GM23338 (cell line): Measurements from ENCODE around the gene RBMXL3. TPM values are rescaled to one million over a fixed set of nuclear protein-coding genes. Genes with fewer than 3 reads are reported as not detected.
A peak's percentile ranks its signal among the peaks of the same experiment; 100 is the strongest.

Experiments used
- ATAC-seq: fragments of 200-7000 bp; cut with Tn5 transposase; 3 replicates; pipeline ENCODE4 v1.9.1; 2020
- DNase-seq: peaks from one replicate; pipeline ENCODE4 v3.0.0-alpha.2; 2015; ENCODE audit warnings: low spot score
- H2AFZ ChIP-seq: fragments of 200-600 bp; sonication (generic); 2 replicates; pipeline ENCODE4 v1.8.0; 2016; ENCODE audit warnings: antibody characterized with exemption, mild to moderate bottlenecking, moderate library complexity
- H3F3A ChIP-seq: fragments of 200-600 bp; sonication (generic); replicated peaks from 2 replicates; pipeline ENCODE4 v1.8.0; 2017; ENCODE audit warnings: antibody characterized with exemption, mixed run types, low read depth
- H3K27ac ChIP-seq: fragments of 200-600 bp; sonication (generic); 2 replicates; pipeline ENCODE4 v1.6.1; 2016; ENCODE audit warnings: low read depth
- H3K27me3 ChIP-seq: fragments of 200-600 bp; sonication (generic); 2 replicates; pipeline ENCODE4 v1.8.0; 2016; ENCODE audit warnings: mild to moderate bottlenecking, mixed run types, moderate library complexity; ENCODE audit not compliant: insufficient read depth
- H3K36me3 ChIP-seq: fragments of 200-600 bp; sonication (generic); 2 replicates; pipeline ENCODE4 v1.8.0; 2016; ENCODE audit warnings: mild to moderate bottlenecking; ENCODE audit not compliant: insufficient read depth
- H3K4me1 ChIP-seq: fragments of 200-600 bp; sonication (generic); 2 replicates; pipeline ENCODE4 v1.8.0; 2016; ENCODE audit warnings: mild to moderate bottlenecking, moderate library complexity; ENCODE audit not compliant: insufficient read depth
- H3K4me2 ChIP-seq: fragments of 200-600 bp; sonication (generic); 2 replicates; pipeline ENCODE4 v1.7.1; 2017; ENCODE audit warnings: mixed run types
- H3K4me3 ChIP-seq: fragments of 200-600 bp; sonication (generic); 2 replicates; pipeline ENCODE4 v1.6.1; 2016; ENCODE audit warnings: mixed run types
- H3K79me2 ChIP-seq: fragments of 200-600 bp; sonication (generic); replicated peaks from 2 replicates; pipeline ENCODE4 v1.8.0; 2017; ENCODE audit warnings: mild to moderate bottlenecking; ENCODE audit not compliant: insufficient read depth
- H3K9me2 ChIP-seq: fragments of 200-600 bp; sonication (generic); 2 replicates; pipeline ENCODE4 v1.8.0; 2017; ENCODE audit not compliant: insufficient read depth
- H4K20me1 ChIP-seq: fragments of 200-600 bp; sonication (generic); replicated peaks from 2 replicates; pipeline ENCODE4 v1.8.0; 2017; ENCODE audit warnings: mild to moderate bottlenecking; ENCODE audit not compliant: insufficient read depth
- H3K27ac Mint-ChIP-seq: 2 replicates; pipeline ENCODE4 v1.8.0; 2020; ENCODE audit warnings: inconsistent platforms, mild to moderate bottlenecking, moderate library complexity, mixed read lengths
- H3K27me3 Mint-ChIP-seq: 3 replicates; pipeline ENCODE4 v1.8.0; 2022; ENCODE audit warnings: low read depth, mild to moderate bottlenecking, moderate library complexity, mixed read lengths, inconsistent platforms; ENCODE audit not compliant: insufficient read depth, poor library complexity
- H3K36me3 Mint-ChIP-seq: 3 replicates; pipeline ENCODE4 v1.8.0; 2021; ENCODE audit warnings: low read depth, mild to moderate bottlenecking, inconsistent platforms, moderate library complexity, mixed read lengths
- H3K4me1 Mint-ChIP-seq: 3 replicates; pipeline ENCODE4 v1.8.0; 2020; ENCODE audit warnings: mild to moderate bottlenecking, inconsistent platforms, mixed read lengths
- H3K4me3 Mint-ChIP-seq: 3 replicates; pipeline ENCODE4 v1.8.0; 2021; ENCODE audit warnings: moderate library complexity, mild to moderate bottlenecking, inconsistent platforms, mixed read lengths
- H3K9me3 Mint-ChIP-seq: 3 replicates; pipeline ENCODE4 v1.8.0; 2020; ENCODE audit warnings: moderate library complexity, mild to moderate bottlenecking, inconsistent platforms, mixed read lengths
- CREB1 ChIP-seq: fragments of 250-450 bp; sonication (Bioruptor Pico); IDR thresholded peaks from 2 replicates; pipeline ENCODE4 v1.5.0; 2020; ENCODE audit warnings: low read depth, mild to moderate bottlenecking, moderate library complexity
- CTCF ChIP-seq, 2 experiments: fragments of 200-600 bp in 1 of 2; sonication (generic) in 1 of 2; conservative IDR thresholded peaks; 2 replicates each; pipeline versions ENCODE4 v1.5.1 to v1.6.1; 2016 to 2017; ENCODE audit warnings: antibody characterized with exemption in 2 of 2, low read depth in 2 of 2, mild to moderate bottlenecking in 2 of 2, moderate library complexity in 1 of 2
- ETS1 ChIP-seq: IDR thresholded peaks from 2 replicates; pipeline ENCODE4 v1.6.1; 2016; ENCODE audit warnings: antibody characterized with exemption
- EZH2 ChIP-seq: fragments of 200-600 bp; sonication (generic); IDR thresholded peaks from one replicate; pipeline ENCODE4 v1.8.0; 2017; ENCODE audit warnings: antibody characterized with exemption, mild to moderate bottlenecking, low read depth; ENCODE audit not compliant: unreplicated experiment
- EZH2phosphoT487 ChIP-seq: fragments of 200-600 bp; sonication (generic); IDR thresholded peaks from one replicate; pipeline ENCODE4 v1.8.1; 2018; ENCODE audit warnings: antibody characterized with exemption; ENCODE audit not compliant: unreplicated experiment
- JUNB ChIP-seq: IDR thresholded peaks from one replicate; pipeline ENCODE4 v1.6.1; 2016; ENCODE audit warnings: antibody characterized with exemption; ENCODE audit not compliant: unreplicated experiment
- NANOG ChIP-seq: IDR thresholded peaks from 2 replicates; pipeline ENCODE4 v1.6.1; 2016; ENCODE audit warnings: antibody characterized with exemption, borderline replicate concordance
- STAT1 ChIP-seq: IDR thresholded peaks from one replicate; pipeline ENCODE4 v1.6.1; 2016; ENCODE audit warnings: antibody characterized with exemption; ENCODE audit not compliant: unreplicated experiment
- ZNF331 ChIP-seq: fragments of 250-450 bp; sonication (Bioruptor Pico); IDR thresholded peaks from 2 replicates; pipeline ENCODE4 v1.5.0; 2020; ENCODE audit warnings: low read depth, mild to moderate bottlenecking, moderate library complexity
- ZNF462 ChIP-seq: fragments of 250-450 bp; sonication (Bioruptor Pico); IDR thresholded peaks from 2 replicates; pipeline ENCODE4 v1.5.0; 2020; ENCODE audit warnings: mild to moderate bottlenecking, moderate library complexity
- polyA plus RNA-seq: library from polyadenylated mRNA; unstranded; fragments of >200 nt; fragmentation: Nextera tagmentation; extraction: Ambion mirVana; gene quantifications from 2 replicates; pipeline ENCODE4 v1.2.1, GENCODE V29; 2016
- total RNA-seq: library from RNA; depleted of rRNA; stranded (reverse); fragments of >200 nt; shearing (Covaris generic); gene quantifications from 2 replicates; pipeline ENCODE4 v1.2.3, GENCODE V29; 2014
- TF ChIP-seq, protein P1 (sequence below): IDR thresholded peaks from one replicate; pipeline ENCODE4 v1.6.1; 2018; ENCODE audit warnings: antibody characterized with exemption; ENCODE audit not compliant: unreplicated experiment

RBMXL3 gene
- total and polyA plus RNA-seq, 2 experiments from 2014 or later = not detected

DNA sequence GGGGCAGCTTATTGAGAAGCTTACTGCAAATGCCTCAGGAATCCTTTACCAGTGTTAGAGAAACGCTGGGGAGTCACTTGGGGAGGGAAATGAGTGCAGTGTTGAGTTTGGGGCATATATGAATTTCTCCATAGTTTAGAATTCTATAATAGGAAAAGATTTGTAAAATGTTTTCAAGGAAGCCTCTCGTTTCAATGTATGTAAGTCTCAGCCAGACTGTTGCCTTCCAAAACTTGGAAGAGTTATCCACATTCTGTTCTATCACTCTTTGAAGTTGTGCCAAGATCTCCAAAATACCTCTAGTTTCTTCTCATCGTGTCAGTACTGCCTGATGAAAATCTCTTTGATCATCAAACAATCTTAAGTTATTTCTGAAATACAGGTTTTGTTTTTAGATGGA is 45.3 kb downstream of the RBMXL3 start:
- peak overlapping the region; percentile 84 for H3K4me3 Mint-ChIP-seq
- Histone ChIP-seq H3K27me3 (no peaks in the 10 kb centered on the region), H3K4me2 (peak overlapping the region; percentile 84), H3K9me2 (no peaks in the 10 kb centered on the region), H3K4me1 (no peaks in the 10 kb centered on the region; the same call in 1 of the 2 replicates), H4K20me1 (no peaks in the 10 kb centered on the region), H3F3A (no peaks in the 10 kb centered on the region), H2AFZ (peak overlapping the region; percentile 98), H3K27ac (no peak overlapping the region), H3K36me3 (no peaks in the 10 kb centered on the region), H3K4me3 (peak overlapping the region; percentile 63), H3K79me2 (peaks cover 11% of the 10 kb centered on the region; the same call in 1 of the 2 replicates)
- DNase-seq = no peak
- no peak for ATAC-seq
- TF ChIP-seq CREB1 (CRISPR knock-in tag) (no peak), EZH2 (no peak), CTCF (conservative IDR thresholded peaks at IDR 0.05; ENCODE audit: low read depth in 2 of 2) (no peak), ZNF331 (CRISPR knock-in tag) (no peak), JUNB (no peak), ZNF462 (CRISPR knock-in tag) (no peak), STAT1 (no peak), EZH2phosphoT487 (no peak), NANOG (no peak), ETS1 (no peak)
- TF ChIP-seq, protein P1, sequence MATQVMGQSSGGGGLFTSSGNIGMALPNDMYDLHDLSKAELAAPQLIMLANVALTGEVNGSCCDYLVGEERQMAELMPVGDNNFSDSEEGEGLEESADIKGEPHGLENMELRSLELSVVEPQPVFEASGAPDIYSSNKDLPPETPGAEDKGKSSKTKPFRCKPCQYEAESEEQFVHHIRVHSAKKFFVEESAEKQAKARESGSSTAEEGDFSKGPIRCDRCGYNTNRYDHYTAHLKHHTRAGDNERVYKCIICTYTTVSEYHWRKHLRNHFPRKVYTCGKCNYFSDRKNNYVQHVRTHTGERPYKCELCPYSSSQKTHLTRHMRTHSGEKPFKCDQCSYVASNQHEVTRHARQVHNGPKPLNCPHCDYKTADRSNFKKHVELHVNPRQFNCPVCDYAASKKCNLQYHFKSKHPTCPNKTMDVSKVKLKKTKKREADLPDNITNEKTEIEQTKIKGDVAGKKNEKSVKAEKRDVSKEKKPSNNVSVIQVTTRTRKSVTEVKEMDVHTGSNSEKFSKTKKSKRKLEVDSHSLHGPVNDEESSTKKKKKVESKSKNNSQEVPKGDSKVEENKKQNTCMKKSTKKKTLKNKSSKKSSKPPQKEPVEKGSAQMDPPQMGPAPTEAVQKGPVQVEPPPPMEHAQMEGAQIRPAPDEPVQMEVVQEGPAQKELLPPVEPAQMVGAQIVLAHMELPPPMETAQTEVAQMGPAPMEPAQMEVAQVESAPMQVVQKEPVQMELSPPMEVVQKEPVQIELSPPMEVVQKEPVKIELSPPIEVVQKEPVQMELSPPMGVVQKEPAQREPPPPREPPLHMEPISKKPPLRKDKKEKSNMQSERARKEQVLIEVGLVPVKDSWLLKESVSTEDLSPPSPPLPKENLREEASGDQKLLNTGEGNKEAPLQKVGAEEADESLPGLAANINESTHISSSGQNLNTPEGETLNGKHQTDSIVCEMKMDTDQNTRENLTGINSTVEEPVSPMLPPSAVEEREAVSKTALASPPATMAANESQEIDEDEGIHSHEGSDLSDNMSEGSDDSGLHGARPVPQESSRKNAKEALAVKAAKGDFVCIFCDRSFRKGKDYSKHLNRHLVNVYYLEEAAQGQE = no peak
- peaks cover 7% of the 10 kb centered on the region for H3K27me3 Mint-ChIP-seq
- H3K36me3 Mint-ChIP-seq = no peaks in the 10 kb centered on the region
- H3K27ac Mint-ChIP-seq = no peak overlapping the region
- peaks cover 22% of the 10 kb centered on the region for H3K4me1 Mint-ChIP-seq
- no peaks in the 10 kb centered on the region for H3K9me3 Mint-ChIP-seq
